ENCODE results near the gene RC3H1. TPM values are rescaled to one million over a fixed set of nuclear protein-coding genes. Genes with fewer than 3 reads are reported as not detected.

The RC3H1 gene
- polyA plus RNA-seq, 1 of the 3 experiments (the other 2 are of a cell fraction): 2.9 TPM

DNA sequence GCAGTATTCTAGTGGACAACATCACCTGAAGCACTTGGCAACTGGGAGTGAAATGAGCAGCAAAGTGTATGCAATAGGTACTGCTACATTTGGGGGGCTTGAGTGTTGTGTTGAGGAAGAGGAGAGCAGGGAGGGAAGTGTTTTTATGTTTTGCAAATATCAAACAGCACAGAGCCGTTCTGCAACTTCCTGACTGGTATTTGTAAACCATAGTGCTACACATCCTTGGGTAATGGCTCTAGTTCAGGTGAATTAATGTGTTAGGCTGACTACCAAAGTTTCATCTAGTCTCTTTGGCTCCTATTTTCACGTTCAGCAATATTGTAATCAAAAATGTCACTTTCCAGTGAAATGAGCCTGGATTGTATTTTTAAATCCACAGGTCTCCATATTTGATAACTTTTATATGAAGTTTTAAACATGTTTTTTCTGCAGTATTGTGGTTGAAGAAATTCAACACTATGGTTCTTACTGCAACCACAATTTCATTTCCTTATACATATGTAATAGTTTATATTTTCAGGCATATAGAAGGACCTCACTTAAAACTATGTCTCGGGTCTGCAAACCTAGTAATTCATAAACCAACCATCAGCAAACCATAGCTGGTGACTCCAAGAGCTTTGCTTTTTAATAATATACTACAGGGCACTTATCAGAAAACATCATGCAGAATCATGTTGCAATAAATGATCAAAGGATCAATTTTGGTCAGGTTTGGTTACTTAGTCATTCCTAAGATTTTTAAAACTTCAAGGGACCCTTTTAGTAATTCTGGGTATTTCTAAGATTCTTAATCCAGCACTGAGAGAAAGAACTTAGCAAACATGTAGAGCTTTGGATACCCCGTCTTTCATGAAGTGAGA lies 135.2 kb downstream of the RC3H1 start:
- Histone ChIP-seq H3K27me3 (ENCODE audit: insufficient read depth) (no peaks in the 10 kb centered on the region), H3K9me3 (no peaks in the 10 kb centered on the region), H3K4me1 (ENCODE audit: control insufficient read depth in 1 of 2, insufficient read depth in 2 of 2, low read depth in 1 of 2, low read length in 1 of 2) (no peaks in the 10 kb centered on the region), H3K4me2 (no peak overlapping the region), H2AFZ (ENCODE audit: low read depth) (no peak overlapping the region), H4K20me1 (ENCODE audit: insufficient read depth) (no peaks in the 10 kb centered on the region), H3K9ac (no peak overlapping the region), H3K4me3 (ENCODE audit: low read depth in 2 of 2, low read length in 1 of 2) (no peak overlapping the region), H3K9me2 (no peaks in the 10 kb centered on the region), H3K36me3 (replicated peaks in 1 of 2; ENCODE audit: control insufficient read depth in 1 of 2, insufficient read depth in 2 of 2, low read length in 1 of 2) (peaks cover 38 to 51% of the 10 kb centered on the region in 2 experiments), H3K27ac (ENCODE audit: low read depth in 2 of 2, low read length in 1 of 2) (no peak overlapping the region), H3K79me2 (ENCODE audit: insufficient read depth) (peaks cover 3% of the 10 kb centered on the region; the same call in 1 of the 2 replicates), H3F3A (replicated peaks; ENCODE audit: insufficient read depth) (no peaks in the 10 kb centered on the region)
- ChIA-PET POLR2A (interaction anchor here (1.5 kb wide), 1 partner anchor 19 kb away, joined by 5 read pairs; the partner anchor contains the start of gene ZBTB37), CTCF (no interaction called here)
- WGBS (ENCODE audit: low lambda C conversion rate): 88% methylated on average over 4 of the region's 4 CpGs
- no peak for TF ChIP-seq TEAD4 (IDR thresholded peaks at IDR 0.05; ENCODE audit: borderline replicate concordance, insufficient read depth)
- TF ChIP-seq TCF12 (IDR thresholded peaks at IDR 0.05): no peak
- no peak for TF ChIP-seq RXRA (IDR thresholded peaks at IDR 0.05; ENCODE audit: borderline replicate concordance, low read depth)
- TF ChIP-seq MAX (IDR thresholded peaks at IDR 0.05; ENCODE audit: low read depth): no peak
- no peak for TF ChIP-seq GABPA (IDR thresholded peaks at IDR 0.05; ENCODE audit: low read depth)
- TF ChIP-seq SIN3A (IDR thresholded peaks at IDR 0.05; ENCODE audit: borderline replicate concordance, low read depth, low read length): no peak
- TF ChIP-seq, protein P1, sequence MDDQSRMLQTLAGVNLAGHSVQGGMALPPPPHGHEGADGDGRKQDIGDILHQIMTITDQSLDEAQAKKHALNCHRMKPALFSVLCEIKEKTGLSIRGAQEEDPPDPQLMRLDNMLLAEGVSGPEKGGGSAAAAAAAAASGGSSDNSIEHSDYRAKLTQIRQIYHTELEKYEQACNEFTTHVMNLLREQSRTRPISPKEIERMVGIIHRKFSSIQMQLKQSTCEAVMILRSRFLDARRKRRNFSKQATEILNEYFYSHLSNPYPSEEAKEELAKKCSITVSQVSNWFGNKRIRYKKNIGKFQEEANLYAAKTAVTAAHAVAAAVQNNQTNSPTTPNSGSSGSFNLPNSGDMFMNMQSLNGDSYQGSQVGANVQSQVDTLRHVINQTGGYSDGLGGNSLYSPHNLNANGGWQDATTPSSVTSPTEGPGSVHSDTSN (IDR thresholded peaks at IDR 0.05): no peak
- TF ChIP-seq SMC3 (IDR thresholded peaks at IDR 0.05; ENCODE audit: low read depth, low read length): no peak
- no peak for TF ChIP-seq JUND (IDR thresholded peaks at IDR 0.05)
- TF ChIP-seq TAF1 (IDR thresholded peaks at IDR 0.05; ENCODE audit: borderline replicate concordance, low read depth, low read length): no peak
- TF ChIP-seq, protein P2, sequence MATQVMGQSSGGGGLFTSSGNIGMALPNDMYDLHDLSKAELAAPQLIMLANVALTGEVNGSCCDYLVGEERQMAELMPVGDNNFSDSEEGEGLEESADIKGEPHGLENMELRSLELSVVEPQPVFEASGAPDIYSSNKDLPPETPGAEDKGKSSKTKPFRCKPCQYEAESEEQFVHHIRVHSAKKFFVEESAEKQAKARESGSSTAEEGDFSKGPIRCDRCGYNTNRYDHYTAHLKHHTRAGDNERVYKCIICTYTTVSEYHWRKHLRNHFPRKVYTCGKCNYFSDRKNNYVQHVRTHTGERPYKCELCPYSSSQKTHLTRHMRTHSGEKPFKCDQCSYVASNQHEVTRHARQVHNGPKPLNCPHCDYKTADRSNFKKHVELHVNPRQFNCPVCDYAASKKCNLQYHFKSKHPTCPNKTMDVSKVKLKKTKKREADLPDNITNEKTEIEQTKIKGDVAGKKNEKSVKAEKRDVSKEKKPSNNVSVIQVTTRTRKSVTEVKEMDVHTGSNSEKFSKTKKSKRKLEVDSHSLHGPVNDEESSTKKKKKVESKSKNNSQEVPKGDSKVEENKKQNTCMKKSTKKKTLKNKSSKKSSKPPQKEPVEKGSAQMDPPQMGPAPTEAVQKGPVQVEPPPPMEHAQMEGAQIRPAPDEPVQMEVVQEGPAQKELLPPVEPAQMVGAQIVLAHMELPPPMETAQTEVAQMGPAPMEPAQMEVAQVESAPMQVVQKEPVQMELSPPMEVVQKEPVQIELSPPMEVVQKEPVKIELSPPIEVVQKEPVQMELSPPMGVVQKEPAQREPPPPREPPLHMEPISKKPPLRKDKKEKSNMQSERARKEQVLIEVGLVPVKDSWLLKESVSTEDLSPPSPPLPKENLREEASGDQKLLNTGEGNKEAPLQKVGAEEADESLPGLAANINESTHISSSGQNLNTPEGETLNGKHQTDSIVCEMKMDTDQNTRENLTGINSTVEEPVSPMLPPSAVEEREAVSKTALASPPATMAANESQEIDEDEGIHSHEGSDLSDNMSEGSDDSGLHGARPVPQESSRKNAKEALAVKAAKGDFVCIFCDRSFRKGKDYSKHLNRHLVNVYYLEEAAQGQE (IDR thresholded peaks at IDR 0.05; ENCODE audit: low read depth, low read length): no peak
- DNase-seq: no peak

- H3K9me2 ChIP-seq: no peaks in the 10 kb centered on the region
- no peak overlapping the region for H3K4me2 ChIP-seq
- no peak overlapping the region for H2AFZ ChIP-seq (ENCODE audit: low read depth)
- peaks cover 3% of the 10 kb centered on the region; the same call in 1 of the 2 replicates for H3K79me2 ChIP-seq (ENCODE audit: insufficient read depth)
- H3K27me3 ChIP-seq (ENCODE audit: insufficient read depth): no peaks in the 10 kb centered on the region
- H4K20me1 ChIP-seq (ENCODE audit: insufficient read depth): no peaks in the 10 kb centered on the region
- no peak overlapping the region for H3K9ac ChIP-seq
- H3K4me1 ChIP-seq (ENCODE audit: control insufficient read depth in 1 of 2, insufficient read depth in 2 of 2, low read depth in 1 of 2, low read length in 1 of 2): no peaks in the 10 kb centered on the region
- ChIA-PET POLR2A (no interaction called here), CTCF (no interaction called here)
- no peaks in the 10 kb centered on the region for H3K9me3 ChIP-seq
- no peak overlapping the region for H3K27ac ChIP-seq (ENCODE audit: low read depth in 2 of 2, low read length in 1 of 2)
- 93% methylated on average over 5 of the region's 5 CpGs for WGBS (ENCODE audit: low lambda C conversion rate)
- H3K4me3 ChIP-seq (ENCODE audit: low read depth in 2 of 2, low read length in 1 of 2): no peak overlapping the region
- H3K36me3 ChIP-seq (replicated peaks in 1 of 2; ENCODE audit: control insufficient read depth in 1 of 2, insufficient read depth in 2 of 2, low read length in 1 of 2): peaks cover 41 to 49% of the 10 kb centered on the region in 2 experiments
- H3F3A ChIP-seq (replicated peaks; ENCODE audit: insufficient read depth): no peaks in the 10 kb centered on the region
- DNase-seq: no peak
- no peak for TF ChIP-seq USF2 (IDR thresholded peaks at IDR 0.05; ENCODE audit: borderline replicate concordance, low read depth, low read length)
- no peak for TF ChIP-seq NFIC (IDR thresholded peaks at IDR 0.05; ENCODE audit: borderline replicate concordance)
- no peak for TF ChIP-seq MEF2A (IDR thresholded peaks at IDR 0.05; ENCODE audit: borderline replicate concordance, low read depth)
- TF ChIP-seq SMC3 (IDR thresholded peaks at IDR 0.05; ENCODE audit: low read depth, low read length): no peak
- no peak for TF ChIP-seq TAF1 (IDR thresholded peaks at IDR 0.05; ENCODE audit: borderline replicate concordance, low read depth, low read length)
- TF ChIP-seq, protein P3, sequence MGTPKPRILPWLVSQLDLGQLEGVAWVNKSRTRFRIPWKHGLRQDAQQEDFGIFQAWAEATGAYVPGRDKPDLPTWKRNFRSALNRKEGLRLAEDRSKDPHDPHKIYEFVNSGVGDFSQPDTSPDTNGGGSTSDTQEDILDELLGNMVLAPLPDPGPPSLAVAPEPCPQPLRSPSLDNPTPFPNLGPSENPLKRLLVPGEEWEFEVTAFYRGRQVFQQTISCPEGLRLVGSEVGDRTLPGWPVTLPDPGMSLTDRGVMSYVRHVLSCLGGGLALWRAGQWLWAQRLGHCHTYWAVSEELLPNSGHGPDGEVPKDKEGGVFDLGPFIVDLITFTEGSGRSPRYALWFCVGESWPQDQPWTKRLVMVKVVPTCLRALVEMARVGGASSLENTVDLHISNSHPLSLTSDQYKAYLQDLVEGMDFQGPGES (IDR thresholded peaks at IDR 0.05; ENCODE audit: low read depth, low read length): no peak
- TF ChIP-seq, protein P4, sequence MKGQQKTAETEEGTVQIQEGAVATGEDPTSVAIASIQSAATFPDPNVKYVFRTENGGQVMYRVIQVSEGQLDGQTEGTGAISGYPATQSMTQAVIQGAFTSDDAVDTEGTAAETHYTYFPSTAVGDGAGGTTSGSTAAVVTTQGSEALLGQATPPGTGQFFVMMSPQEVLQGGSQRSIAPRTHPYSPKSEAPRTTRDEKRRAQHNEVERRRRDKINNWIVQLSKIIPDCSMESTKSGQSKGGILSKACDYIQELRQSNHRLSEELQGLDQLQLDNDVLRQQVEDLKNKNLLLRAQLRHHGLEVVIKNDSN (IDR thresholded peaks at IDR 0.05; ENCODE audit: borderline replicate concordance, low read depth): no peak
- TF ChIP-seq ELF1 (IDR thresholded peaks at IDR 0.05): no peak
These were observed 137.5 kb downstream of the RC3H1 start for GRCh38 chr1:173884701-173885100.
